Osteoblast (primary cell): ENCODE measurements around the gene OR2A2. TPM values are rescaled to one million over a fixed set of nuclear protein-coding genes. Genes with fewer than 3 reads are reported as not detected.

ENCODE experiments used
- DNase-seq: peaks from one replicate; pipeline ENCODE4 v3.0.0; 2011; ENCODE audit warnings: low spot score, mixed read lengths; ENCODE audit not compliant: insufficient read length; ENCODE audit errors: missing footprints
- H2AFZ ChIP-seq: 2 replicates; pipeline ENCODE4 v1.6.0; 2011; ENCODE audit warnings: mild to moderate bottlenecking, low read length
- H3K27ac ChIP-seq: 2 replicates; pipeline ENCODE4 v1.5.1; 2011; ENCODE audit warnings: mild to moderate bottlenecking, low read depth, low read length, moderate library complexity
- H3K27me3 ChIP-seq: 2 replicates; pipeline ENCODE4 v1.6.0; 2012; ENCODE audit warnings: mild to moderate bottlenecking, control low read depth, inconsistent platforms, low read length, moderate library complexity; ENCODE audit not compliant: insufficient read depth
- H3K36me3 ChIP-seq: 2 replicates; pipeline ENCODE4 v1.5.1; 2011; ENCODE audit warnings: mild to moderate bottlenecking, low read length, control low read depth, moderate library complexity; ENCODE audit not compliant: insufficient read depth
- H3K4me1 ChIP-seq: 2 replicates; pipeline ENCODE4 v1.5.1; 2011; ENCODE audit warnings: mild to moderate bottlenecking, low read length, control low read depth, moderate library complexity; ENCODE audit not compliant: insufficient read depth
- H3K4me2 ChIP-seq: 2 replicates; pipeline ENCODE4 v1.6.0; 2011; ENCODE audit warnings: mild to moderate bottlenecking, low read length; ENCODE audit not compliant: insufficient read depth
- H3K4me3 ChIP-seq: fragments of 200-600 bp; sonication (generic); 3 replicates; pipeline ENCODE4 v1.5.1; 2012; ENCODE audit warnings: mild to moderate bottlenecking, low read length, inconsistent platforms; ENCODE audit not compliant: insufficient read depth
- H3K79me2 ChIP-seq: 2 replicates; pipeline ENCODE4 v1.6.0; 2012; ENCODE audit warnings: mild to moderate bottlenecking, low read length, control low read depth, inconsistent platforms; ENCODE audit not compliant: insufficient read depth
- H3K9me3 ChIP-seq: 2 replicates; pipeline ENCODE4 v1.5.1; 2011; ENCODE audit warnings: low read depth, low read length, control low read depth
- H4K20me1 ChIP-seq: 2 replicates; pipeline ENCODE4 v1.6.0; 2012; ENCODE audit warnings: mild to moderate bottlenecking, low read length, control low read depth; ENCODE audit not compliant: insufficient read depth
- CTCF ChIP-seq: IDR thresholded peaks from 2 replicates; pipeline ENCODE4 v1.5.1; 2011; ENCODE audit warnings: mild to moderate bottlenecking, low read depth, low read length, moderate library complexity; ENCODE audit errors: extremely low read depth
- total RNA-seq: library from RNA; depleted of rRNA; stranded (reverse); fragments of >200 nt; gene quantifications from 2 replicates; pipeline ENCODE4 v1.2.3, GENCODE V29; 2012

Gene OR2A2
- total RNA-seq, 1 donor, result not detected

DNA sequence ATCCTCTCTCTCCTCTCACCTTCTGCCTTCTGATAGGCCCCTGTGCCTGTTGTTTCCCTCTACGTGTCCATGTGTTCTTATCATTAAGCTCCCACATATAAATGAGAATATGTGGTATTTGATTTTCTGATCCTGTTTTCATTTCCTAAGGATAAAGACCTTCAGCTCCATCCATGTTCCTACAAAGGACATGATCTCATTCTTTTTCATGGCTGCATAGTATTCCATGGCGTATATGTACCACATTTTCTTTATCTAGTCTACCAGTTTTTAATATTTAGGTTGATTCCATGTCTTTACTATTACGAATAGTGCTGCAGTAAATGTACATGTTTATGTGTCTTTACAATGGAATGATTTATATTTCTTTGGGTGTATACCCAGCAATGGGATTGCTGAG lies 18.7 kb upstream of the OR2A2 start:
- Histone ChIP-seq H3K36me3 (no peaks in the 10 kb centered on the region), H3K27me3 (no peaks in the 10 kb centered on the region), H3K4me1 (no peaks in the 10 kb centered on the region), H3K9me3 (no peaks in the 10 kb centered on the region), H3K79me2 (no peaks in the 10 kb centered on the region), H3K4me2 (no peak overlapping the region), H2AFZ (no peak overlapping the region), H4K20me1 (no peaks in the 10 kb centered on the region), H3K27ac (no peak overlapping the region), H3K4me3 (no peak overlapping the region)
- no peak for DNase-seq
- no peak for TF ChIP-seq CTCF

DNA sequence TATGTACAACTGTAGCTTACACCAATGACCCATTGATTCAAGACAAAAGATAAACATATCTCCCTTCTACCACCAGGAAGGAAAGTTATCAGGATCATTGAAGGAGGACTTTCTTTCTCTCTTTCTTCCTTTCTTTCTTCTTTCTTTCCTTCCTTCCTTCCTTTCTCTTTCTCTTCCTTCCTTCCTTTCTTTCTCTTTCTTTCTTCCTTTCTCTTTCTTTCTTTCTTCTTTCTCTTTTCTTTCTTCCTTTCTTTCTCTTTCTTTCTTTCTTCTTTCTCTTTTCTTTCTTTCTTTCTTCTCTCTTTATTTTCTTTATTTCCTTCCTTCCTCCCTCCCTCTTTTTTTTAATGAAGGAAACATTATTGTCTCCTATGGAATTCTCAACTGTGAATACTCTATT lies 10.6 kb upstream of the OR2A2 start:
- no peak overlapping the region for H2AFZ ChIP-seq
- no peak overlapping the region for H3K27ac ChIP-seq
- H3K4me1 ChIP-seq, result no peaks in the 10 kb centered on the region
- no peaks in the 10 kb centered on the region for H3K36me3 ChIP-seq
- no peak for DNase-seq
- no peaks in the 10 kb centered on the region for H3K27me3 ChIP-seq
- no peaks in the 10 kb centered on the region for H3K9me3 ChIP-seq
- no peak for TF ChIP-seq CTCF
- no peak overlapping the region for H3K4me2 ChIP-seq
- H4K20me1 ChIP-seq, result no peaks in the 10 kb centered on the region
- no peaks in the 10 kb centered on the region for H3K79me2 ChIP-seq
- no peak overlapping the region for H3K4me3 ChIP-seq

DNA sequence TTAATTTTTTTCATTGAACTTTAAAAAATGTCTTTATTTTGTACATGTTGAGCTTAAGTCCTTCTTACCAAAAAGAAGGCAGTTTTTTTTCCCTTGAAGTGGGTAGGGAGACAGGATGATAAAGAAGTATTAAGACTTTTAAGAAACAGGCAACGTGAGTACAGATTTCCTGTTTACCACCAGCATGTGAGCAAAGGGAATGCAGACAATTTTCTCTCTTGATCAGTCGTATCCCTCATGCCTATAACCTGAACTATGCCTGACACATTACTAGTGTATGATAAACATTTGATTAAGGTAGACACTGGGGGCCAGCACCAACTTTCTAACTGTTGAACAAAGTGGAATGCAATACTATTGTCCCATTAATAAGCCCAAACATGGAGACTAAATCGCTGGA lies 8.8 kb upstream of the OR2A2 start:
- H3K4me2 ChIP-seq, result no peak overlapping the region
- TF ChIP-seq CTCF, result no peak
- DNase-seq, result no peak
- no peak overlapping the region for H2AFZ ChIP-seq
- H4K20me1 ChIP-seq, result no peaks in the 10 kb centered on the region
- H3K27me3 ChIP-seq, result no peaks in the 10 kb centered on the region
- no peaks in the 10 kb centered on the region for H3K4me1 ChIP-seq
- no peak overlapping the region for H3K4me3 ChIP-seq
- H3K79me2 ChIP-seq, result no peaks in the 10 kb centered on the region
- H3K27ac ChIP-seq, result no peak overlapping the region
- no peaks in the 10 kb centered on the region for H3K36me3 ChIP-seq
- H3K9me3 ChIP-seq, result no peaks in the 10 kb centered on the region

GRCh38 chr7:144102041-144102440 lies 7.3 kb upstream of the OR2A2 start:
- Histone ChIP-seq H3K36me3 (no peaks in the 10 kb centered on the region), H2AFZ (no peak overlapping the region), H3K27ac (no peak overlapping the region), H4K20me1 (no peaks in the 10 kb centered on the region), H3K4me3 (no peak overlapping the region), H3K9me3 (no peaks in the 10 kb centered on the region), H3K4me2 (no peak overlapping the region), H3K27me3 (no peaks in the 10 kb centered on the region), H3K4me1 (no peaks in the 10 kb centered on the region), H3K79me2 (no peaks in the 10 kb centered on the region)
- no peak for DNase-seq
- TF ChIP-seq CTCF, result no peak
